Epithelial cell of proximal tubule (primary cell): ENCODE measurements around the gene ZFP36L1. TPM values are rescaled to one million over a fixed set of nuclear protein-coding genes. Genes with fewer than 3 reads are reported as not detected.

ENCODE experiments used
- DNase-seq: peaks from one replicate; pipeline ENCODE4 v3.0.0-alpha.2; 2011; ENCODE audit warnings: low read depth
- H3K4me3 ChIP-seq: 2 replicates; pipeline ENCODE4 v1.5.1; 2011; ENCODE audit warnings: low read depth, mild to moderate bottlenecking, low read length
- total RNA-seq: library from RNA; depleted of rRNA; stranded (reverse); fragments of >200 nt; gene quantifications from 2 replicates; pipeline ENCODE4 v1.2.3, GENCODE V29; 2015
- TF ChIP-seq, protein P1 (sequence below): conservative IDR thresholded peaks from 2 replicates; pipeline ENCODE4 v1.5.1; 2012; ENCODE audit warnings: low read depth, mild to moderate bottlenecking, low read length

Gene ZFP36L1
- total RNA-seq, 1 donor from 2014 or later: 142 TPM

DNA sequence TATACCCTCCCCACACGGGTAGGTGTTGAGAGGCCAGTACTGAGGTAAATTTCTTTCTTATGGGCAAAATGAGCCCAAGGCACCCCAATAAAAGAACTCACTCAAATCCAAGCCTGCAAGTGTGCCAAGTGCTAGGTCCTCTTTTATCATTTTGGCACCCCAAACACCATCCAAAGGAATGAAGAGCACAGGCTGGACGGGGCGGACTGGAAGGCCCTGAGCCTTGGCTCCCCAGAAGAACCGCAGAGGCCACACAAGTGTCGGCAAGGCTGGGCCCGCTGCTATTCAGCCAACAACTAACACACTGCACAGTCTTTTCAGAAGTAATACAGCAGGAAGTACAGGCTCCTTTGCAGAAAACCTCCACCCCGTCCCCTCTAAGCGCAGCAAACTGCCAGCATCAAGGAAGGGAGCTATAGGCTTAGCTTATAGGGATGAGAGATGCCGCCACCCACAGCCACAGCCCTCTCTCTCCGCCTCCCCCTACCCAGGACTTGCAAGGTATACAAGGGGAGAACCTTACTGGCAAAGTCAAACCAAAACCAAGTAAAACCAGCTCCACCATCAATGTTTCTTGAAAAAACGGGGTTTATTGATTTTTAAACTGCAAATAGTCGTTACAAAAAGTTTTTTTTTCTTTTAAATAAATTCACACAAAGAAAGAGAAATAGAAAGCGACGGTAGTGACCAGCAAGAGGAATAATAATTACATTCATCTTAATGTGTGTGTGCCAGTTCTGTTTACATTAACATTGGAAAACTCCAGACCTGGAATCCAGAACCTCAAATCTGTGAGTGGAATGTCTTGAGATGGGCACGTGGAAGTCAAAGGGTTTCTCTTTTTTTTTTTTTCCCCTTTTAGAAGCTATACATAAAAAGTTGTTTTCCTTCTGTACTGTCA lies 5.5 kb downstream of the ZFP36L1 start:
- DNase-seq: no peak
- TF ChIP-seq, protein P1, sequence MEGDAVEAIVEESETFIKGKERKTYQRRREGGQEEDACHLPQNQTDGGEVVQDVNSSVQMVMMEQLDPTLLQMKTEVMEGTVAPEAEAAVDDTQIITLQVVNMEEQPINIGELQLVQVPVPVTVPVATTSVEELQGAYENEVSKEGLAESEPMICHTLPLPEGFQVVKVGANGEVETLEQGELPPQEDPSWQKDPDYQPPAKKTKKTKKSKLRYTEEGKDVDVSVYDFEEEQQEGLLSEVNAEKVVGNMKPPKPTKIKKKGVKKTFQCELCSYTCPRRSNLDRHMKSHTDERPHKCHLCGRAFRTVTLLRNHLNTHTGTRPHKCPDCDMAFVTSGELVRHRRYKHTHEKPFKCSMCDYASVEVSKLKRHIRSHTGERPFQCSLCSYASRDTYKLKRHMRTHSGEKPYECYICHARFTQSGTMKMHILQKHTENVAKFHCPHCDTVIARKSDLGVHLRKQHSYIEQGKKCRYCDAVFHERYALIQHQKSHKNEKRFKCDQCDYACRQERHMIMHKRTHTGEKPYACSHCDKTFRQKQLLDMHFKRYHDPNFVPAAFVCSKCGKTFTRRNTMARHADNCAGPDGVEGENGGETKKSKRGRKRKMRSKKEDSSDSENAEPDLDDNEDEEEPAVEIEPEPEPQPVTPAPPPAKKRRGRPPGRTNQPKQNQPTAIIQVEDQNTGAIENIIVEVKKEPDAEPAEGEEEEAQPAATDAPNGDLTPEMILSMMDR: no peak
- H3K4me3 ChIP-seq: peak overlapping the region; percentile 9

DNA sequence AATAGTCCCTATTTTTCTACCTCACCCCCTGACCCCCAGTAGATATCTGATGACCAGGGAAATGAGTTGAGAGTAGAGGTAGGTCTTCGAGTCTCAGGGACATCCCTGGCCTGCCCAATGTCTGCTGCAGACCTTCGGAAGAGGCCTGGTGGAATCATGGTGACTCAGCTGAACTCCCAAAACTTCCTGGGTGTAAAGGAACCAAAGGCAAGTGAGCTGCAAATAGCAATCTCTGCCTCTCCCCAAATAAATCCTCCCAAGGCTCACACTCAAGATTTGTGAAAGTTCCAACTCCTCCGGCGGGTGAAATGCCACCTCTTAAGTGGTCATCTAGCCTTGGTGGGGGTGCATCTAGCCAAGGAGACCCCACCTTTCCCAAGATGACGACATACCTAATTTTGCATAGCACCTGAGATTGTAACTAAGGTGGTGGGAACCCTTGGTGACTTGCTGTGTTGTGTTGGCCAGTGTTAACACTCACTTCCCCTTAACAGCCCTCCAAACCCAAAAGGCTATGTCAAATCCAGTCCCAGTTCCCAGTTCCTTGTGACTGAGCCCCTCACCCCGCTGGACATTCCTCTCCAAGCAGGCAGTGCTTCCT lies 6.3 kb downstream of the ZFP36L1 start:
- peak; percentile 79 for DNase-seq
- TF ChIP-seq, protein P1: no peak
- H3K4me3 ChIP-seq: no peak overlapping the region

DNA sequence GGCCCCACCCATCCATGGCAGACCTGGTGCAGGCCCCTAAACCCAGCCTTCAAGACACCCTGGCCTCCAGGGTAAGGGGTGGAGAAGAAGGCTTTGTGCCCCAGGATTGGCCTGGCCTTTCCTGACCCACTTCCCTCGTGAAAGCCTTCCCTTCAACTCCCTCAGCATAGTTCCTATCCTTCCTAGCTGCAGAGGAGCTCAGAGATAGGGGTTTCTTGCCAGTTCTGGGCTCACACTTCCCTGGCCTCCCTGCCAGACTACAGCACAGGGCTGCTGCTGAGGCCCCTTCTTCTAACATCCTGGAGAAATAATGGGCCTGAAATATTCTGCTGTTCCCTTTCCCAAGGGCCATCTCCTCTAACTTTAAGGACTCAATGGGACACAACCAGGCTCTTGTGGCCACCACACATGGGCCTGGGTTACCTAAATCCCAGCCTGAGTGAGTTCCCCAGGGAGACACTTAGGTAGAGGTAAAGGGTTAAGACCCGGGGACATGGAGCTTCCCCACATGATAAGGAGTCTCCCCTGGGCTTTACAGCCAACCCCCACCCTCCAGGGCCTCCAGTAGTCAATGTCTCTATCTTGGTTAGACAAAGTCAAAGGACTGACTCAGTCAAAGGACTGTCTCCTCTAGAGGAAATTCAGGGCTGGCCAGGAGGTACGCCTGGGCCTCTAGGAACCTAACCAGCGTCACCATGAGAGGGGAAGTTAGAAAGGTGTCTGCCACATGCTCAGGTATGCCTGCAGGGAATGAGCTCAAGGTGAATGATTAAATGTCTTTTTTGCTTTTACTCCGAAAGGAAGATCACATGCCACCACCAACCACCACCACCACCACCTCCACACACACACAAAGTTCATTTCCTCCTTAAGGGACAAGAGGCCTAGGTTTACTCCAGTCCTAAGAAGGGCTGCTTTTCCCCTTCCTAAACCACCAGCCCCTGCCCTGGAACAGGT lies 7.1 kb downstream of the ZFP36L1 start:
- DNase-seq: peak; percentile 76

DNA sequence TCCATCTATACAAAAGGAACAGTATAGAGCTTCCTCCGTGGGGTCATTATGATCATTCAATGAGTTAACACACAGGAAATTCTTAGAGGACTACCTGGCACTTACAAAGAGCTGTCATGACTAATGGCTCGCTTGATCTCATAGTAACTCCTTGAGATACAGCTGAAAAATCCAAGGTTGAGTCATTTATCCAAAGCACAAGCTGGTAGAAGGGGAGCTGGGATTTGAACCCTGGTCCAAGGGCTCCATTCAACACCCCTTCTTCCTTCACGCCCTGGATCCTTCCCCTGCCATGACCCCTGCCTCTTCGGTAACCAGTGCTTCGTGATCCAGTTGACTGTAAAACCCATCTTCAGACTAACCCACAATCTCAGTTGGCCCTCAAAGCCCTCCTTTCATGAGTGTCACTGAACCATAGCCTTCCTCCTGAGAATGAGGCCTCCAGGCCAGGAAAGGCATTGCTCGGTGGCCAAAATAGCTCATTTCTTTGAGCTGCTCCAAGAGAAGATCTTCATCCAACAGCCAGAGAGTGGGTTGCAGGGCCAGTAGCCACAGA lies 7.8 kb downstream of the ZFP36L1 start:
- peak; percentile 98 for DNase-seq
- TF ChIP-seq, protein P1: no peak
- H3K4me3 ChIP-seq: no peak overlapping the region

More for the DNA sequence above, 7.1 kb downstream of the ZFP36L1 start:
- TF ChIP-seq, protein P1: no peak
- no peak overlapping the region for H3K4me3 ChIP-seq

DNA sequence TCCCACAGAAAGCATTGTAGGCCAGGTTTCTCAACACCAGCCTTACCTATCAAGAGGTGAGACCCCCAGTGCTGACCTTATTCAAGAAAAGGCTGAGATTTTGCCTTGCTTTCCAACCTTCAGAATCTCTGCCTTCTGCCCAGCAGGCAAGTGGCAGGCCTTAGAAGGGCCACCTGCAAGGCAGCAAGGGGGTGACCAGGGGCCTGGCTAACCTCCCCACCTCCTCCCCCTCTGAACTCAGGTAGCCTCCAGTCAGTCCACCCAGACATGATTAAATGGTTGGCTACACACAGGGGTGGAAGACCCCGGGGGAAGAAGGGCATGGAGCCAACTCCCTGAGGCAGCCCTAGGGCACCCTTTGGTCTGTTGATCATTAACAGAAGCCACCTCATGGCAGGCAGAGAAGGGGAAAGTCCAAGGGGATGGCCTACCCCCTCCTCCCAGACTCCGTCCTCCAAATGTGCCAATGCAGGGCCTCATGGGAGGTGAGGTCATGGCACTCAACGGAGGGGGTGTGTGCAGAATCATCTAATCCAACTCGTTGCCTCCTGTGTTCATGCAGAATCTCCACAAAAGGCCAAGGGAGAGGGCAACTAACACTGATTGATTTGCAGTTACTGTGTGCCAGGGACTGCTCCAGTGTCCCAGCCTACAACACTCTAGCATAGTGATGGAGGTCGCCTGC lies 8.5 kb downstream of the ZFP36L1 start:
- peak; percentile 96 for DNase-seq
- TF ChIP-seq, protein P1: no peak
- no peak overlapping the region for H3K4me3 ChIP-seq
